PC-3 (cell line): Measurements from ENCODE around the gene PJVK. TPM values are rescaled to one million over a fixed set of nuclear protein-coding genes. Genes with fewer than 3 reads are reported as not detected.

Experiments used
- ATAC-seq: fragments of 200-7000 bp; cut with Tn5 transposase; 2 replicates; pipeline ENCODE4 v1.9.1; 2020; ENCODE audit warnings: mild to moderate bottlenecking, moderate library complexity
- BruUV-seq: library from RNA; stranded (reverse); fragments of 400-500 nt; replicated peaks from 2 replicates; lab custom pipeline; 2021; lab: Mats Ljungman, UMichigan
- CTCF ChIA-PET: fragments of 300-600 bp; sonication (Branson Sonifier 250); formaldehyde crosslinking; loops from one replicate; lab custom pipeline; 2022; ENCODE audit warnings: antibody characterized with exemption; lab: Charles Lee
- POLR2A ChIA-PET: fragments of 300-600 bp; sonication (Branson Sonifier 250); formaldehyde crosslinking; loops from one replicate; lab custom pipeline; 2022; ENCODE audit warnings: antibody characterized with exemption; ENCODE audit not compliant: unreplicated experiment; lab: Charles Lee
- DNase-seq: peaks from one replicate; pipeline ENCODE4 v3.0.0-alpha.2; 2015
- H2AFZ ChIP-seq: fragments of 300-600 bp; sonication (generic); 2 replicates; pipeline ENCODE4 v1.6.0; 2016; ENCODE audit warnings: antibody characterized with exemption, low read length
- H3F3A ChIP-seq: fragments of 300-600 bp; sonication (generic); one replicate; pipeline ENCODE4 v1.6.0; 2017; ENCODE audit warnings: antibody characterized with exemption, low read length, control low read depth, mild to moderate bottlenecking; ENCODE audit not compliant: unreplicated experiment
- H3K27ac ChIP-seq: fragments of 300-600 bp; sonication (generic); 2 replicates; pipeline ENCODE4 v1.5.1; 2016; ENCODE audit warnings: mild to moderate bottlenecking, low read length
- H3K27me3 ChIP-seq: fragments of 300-600 bp; sonication (generic); 2 replicates; pipeline ENCODE4 v1.6.1; 2016; ENCODE audit warnings: low read length, mixed read lengths
- H3K36me3 ChIP-seq: fragments of 300-600 bp; sonication (generic); 2 replicates; pipeline ENCODE4 v1.6.1; 2016; ENCODE audit warnings: low read depth, mixed run types, low read length, mixed read lengths
- H3K4me1 ChIP-seq: fragments of 300-600 bp; sonication (generic); 2 replicates; pipeline ENCODE4 v1.5.1; 2016; ENCODE audit warnings: low read length; ENCODE audit not compliant: insufficient read depth
- H3K4me2 ChIP-seq: fragments of 300-600 bp; sonication (generic); 2 replicates; pipeline ENCODE4 v1.6.0; 2016; ENCODE audit warnings: low read length
- H3K4me3 ChIP-seq: fragments of 300-600 bp; sonication (generic); 2 replicates; pipeline ENCODE4 v1.5.1; 2016; ENCODE audit warnings: mild to moderate bottlenecking, low read length, mixed read lengths
- H3K79me2 ChIP-seq: fragments of 300-600 bp; sonication (generic); 2 replicates; pipeline ENCODE4 v1.6.1; 2017; ENCODE audit warnings: low read length, mixed read lengths
- H3K9ac ChIP-seq: fragments of 300-600 bp; sonication (generic); 2 replicates; pipeline ENCODE4 v1.6.0; 2016; ENCODE audit warnings: mild to moderate bottlenecking, low read length
- H3K9me2 ChIP-seq: fragments of 300-600 bp; sonication (generic); replicated peaks from 2 replicates; pipeline ENCODE4 v1.6.1; 2016; ENCODE audit warnings: mixed run types, low read length, mixed read lengths
- H3K9me3 ChIP-seq: fragments of 300-600 bp; sonication (generic); 2 replicates; pipeline ENCODE4 v1.6.1; 2016; ENCODE audit warnings: low read length, mixed read lengths
- H4K20me1 ChIP-seq: fragments of 300-600 bp; sonication (generic); 2 replicates; pipeline ENCODE4 v1.6.1; 2016; ENCODE audit warnings: low read length, mixed read lengths
- CTCF ChIP-seq: fragments of 300-600 bp; sonication (generic); conservative IDR thresholded peaks from 2 replicates; pipeline ENCODE4 v1.5.1; 2017; ENCODE audit warnings: antibody characterized with exemption, low read depth, mild to moderate bottlenecking, low read length
- EZH2 ChIP-seq: fragments of 300-600 bp; sonication (generic); IDR thresholded peaks from one replicate; pipeline ENCODE4 v1.6.1; 2017; ENCODE audit warnings: antibody characterized with exemption, mild to moderate bottlenecking, low read length; ENCODE audit not compliant: unreplicated experiment
- EZH2phosphoT487 ChIP-seq: fragments of 300-600 bp; sonication (generic); IDR thresholded peaks from 2 replicates; pipeline ENCODE4 v1.6.1; 2018; ENCODE audit warnings: mild to moderate bottlenecking, antibody characterized with exemption, low read length, borderline replicate concordance
- intact Hi-C: fragments of 100-400 bp; cut with micrococcal nuclease; formaldehyde crosslinking; loops from 2 replicates; pipeline ENCODE4 v1.9.0; 2023
- total RNA-seq: library from RNA; depleted of rRNA; stranded (reverse); fragments of >200 nt; gene quantifications from 2 replicates; pipeline ENCODE4 v1.2.3, GENCODE V29; 2014

The PJVK gene
- total RNA-seq, 1 experiment from 2014 or later = 0.87 TPM

- Histone ChIP-seq H3K9me3 (no peaks in the 10 kb centered on the region), H3K9me2 (no peaks in the 10 kb centered on the region), H4K20me1 (peaks cover 9% of the 10 kb centered on the region; the same call in 1 of the 2 replicates), H3F3A (no peaks in the 10 kb centered on the region), H2AFZ (peak overlapping the region; percentile 100), H3K27ac (no peak overlapping the region), H3K4me1 (peaks cover 28% of the 10 kb centered on the region), H3K36me3 (no peaks in the 10 kb centered on the region), H3K9ac (peak overlapping the region; percentile 78), H3K27me3 (no peaks in the 10 kb centered on the region), H3K4me2 (peak overlapping the region; percentile 97), H3K79me2 (peaks cover 24% of the 10 kb centered on the region), H3K4me3 (peak overlapping the region; percentile 98)
- no TSS peak for BruUV-seq
- TF ChIP-seq CTCF = no peak
- no peak for TF ChIP-seq EZH2
- TF ChIP-seq EZH2phosphoT487 = no peak
- intact Hi-C loops = loop anchor here (1.0 to 10.0 kb wide), 3 partner anchors 26 to 287 kb away; partner anchors contain the start of genes PJVK and PRKRA
- POLR2A ChIA-PET = no interaction called here
- ATAC-seq = no peak
- CTCF ChIA-PET = no interaction called here
- no peak for DNase-seq
These were observed 26.4 kb downstream of the PJVK start for GRCh38 chr2:178477443-178478129.

- CTCF ChIA-PET = no interaction called here
- TF ChIP-seq EZH2phosphoT487 (no peak), EZH2 (no peak), CTCF (no peak)
- no peak for ATAC-seq
These were observed 26.9 kb downstream of the PJVK start for GRCh38 chr2:178478130-178478438.

More at GRCh38 chr2:178478130-178478438, 26.9 kb downstream of the PJVK start:
- BruUV-seq = TSS peak; percentile 87
- H3K4me2 ChIP-seq = peak overlapping the region; percentile 97
- POLR2A ChIA-PET = no interaction called here
- peak overlapping the region; percentile 100 for H2AFZ ChIP-seq
- no peak for DNase-seq
- peak overlapping the region; percentile 39 for H3K27ac ChIP-seq
- no peaks in the 10 kb centered on the region for H3F3A ChIP-seq
- H3K9me2 ChIP-seq = no peaks in the 10 kb centered on the region
- peaks cover 9% of the 10 kb centered on the region; the same call in 1 of the 2 replicates for H4K20me1 ChIP-seq
- H3K27me3 ChIP-seq = no peaks in the 10 kb centered on the region
- H3K4me1 ChIP-seq = peaks cover 29% of the 10 kb centered on the region
- H3K9me3 ChIP-seq = no peaks in the 10 kb centered on the region
- intact Hi-C loops = loop anchor here (1.0 to 10.0 kb wide), 3 partner anchors 27 to 287 kb away; partner anchors contain the start of genes PJVK and PRKRA
- H3K4me3 ChIP-seq = peak overlapping the region; percentile 98
- no peaks in the 10 kb centered on the region for H3K36me3 ChIP-seq
- H3K79me2 ChIP-seq = peaks cover 29% of the 10 kb centered on the region
- peak overlapping the region; percentile 78 for H3K9ac ChIP-seq
